T-helper 17 cell (primary cell): ENCODE measurements around the gene ZNF445. TPM values are rescaled to one million over a fixed set of nuclear protein-coding genes. Genes with fewer than 3 reads are reported as not detected.
"Not testable (repeated sequence)": the region's sequence is repeated elsewhere in the genome, so short reads cannot be mapped to it uniquely, and the experiment has no call there.

Experiments
- ATAC-seq: fragments of 150-1000 bp; cut with Tn5 transposase; 2 replicates; pipeline ENCODE4 v1.10.0; 2021; ENCODE audit warnings: mild to moderate bottlenecking, moderate library complexity
- DNase-seq, 3 donors: peaks; one replicate each; pipeline versions ENCODE4 v3.0.0 to v3.0.0-alpha.2; 2020 to 2021
- H3K9me3 ChIP-seq: one replicate; pipeline ENCODE4 v1.7.0; 2013; ENCODE audit warnings: low read length, mild to moderate bottlenecking; ENCODE audit not compliant: control insufficient read depth, poor library complexity, severe bottlenecking
- H3K27ac Mint-ChIP-seq: one replicate; pipeline ENCODE4 v1.8.0; 2022; ENCODE audit warnings: mild to moderate bottlenecking, moderate library complexity, mixed read lengths
- H3K27me3 Mint-ChIP-seq: one replicate; pipeline ENCODE4 v1.8.0; 2022; ENCODE audit warnings: mixed read lengths
- H3K36me3 Mint-ChIP-seq: one replicate; pipeline ENCODE4 v1.8.0; 2022; ENCODE audit warnings: low read depth, mixed read lengths
- H3K4me1 Mint-ChIP-seq: one replicate; pipeline ENCODE4 v1.8.0; 2022; ENCODE audit warnings: mild to moderate bottlenecking, mixed read lengths
- H3K4me3 Mint-ChIP-seq: one replicate; pipeline ENCODE4 v1.8.0; 2022; ENCODE audit warnings: mild to moderate bottlenecking, moderate library complexity, mixed read lengths
- total RNA-seq, 4 donors: library from RNA in 2 of 4; stranded (reverse) in 2 of 4; gene quantifications; one replicate each; pipeline ENCODE4 v1.2.3 and lab custom pipeline; 2022 to 2026

ZNF445 gene
- 10 to 100 TPM in 1 of 2 donors, 1 to 10 TPM in 1; 9.7 to 10.6 TPM for total RNA-seq
- total RNA-seq (lab: John Stamatoyannopoulos, UW) = 40.9 to 52.1 reads per million in 2 donors

DNA sequence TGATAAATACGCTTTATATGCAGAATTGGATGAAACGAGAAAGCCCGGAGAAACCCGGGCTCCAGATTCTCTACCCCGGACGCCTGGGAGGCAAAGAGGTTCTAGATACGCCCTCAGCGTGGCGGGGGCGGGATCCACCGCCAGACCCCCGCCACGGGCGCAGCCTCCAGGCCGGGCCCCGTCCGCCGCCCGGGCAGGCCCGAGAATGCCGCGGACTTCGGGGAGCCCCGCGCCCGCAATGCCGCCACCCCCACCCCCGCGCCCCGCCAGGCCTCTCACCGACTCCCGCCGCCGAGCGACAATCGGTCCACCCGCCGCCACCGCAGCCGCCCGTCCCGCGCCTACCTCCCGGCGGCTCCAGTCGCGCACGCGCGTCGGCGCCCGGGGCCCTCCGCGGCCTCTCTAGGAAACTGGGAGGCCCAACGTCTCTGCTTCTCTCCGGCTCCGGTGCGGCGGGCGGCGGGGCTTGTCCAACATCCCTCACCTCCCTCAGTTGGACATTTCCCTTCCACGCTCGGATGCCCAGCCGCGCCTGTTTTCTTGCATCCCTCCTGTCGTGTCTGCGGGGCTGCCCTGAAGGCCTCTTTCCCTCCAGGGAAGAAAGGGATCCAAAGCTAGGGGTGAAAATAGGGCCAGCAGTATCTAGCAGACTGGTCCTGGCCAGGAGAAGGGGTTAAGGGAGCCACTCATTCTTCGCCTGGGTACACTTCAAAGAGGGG is at the start of gene ZNF445:
ZNF445 (minus strand) TSS at position 359 of the 719 bp plus-strand sequence. CDS start 22,121 bp downstream, outside the sequence.
- peak within 1 kb of the TSS; percentile 93 for H3K4me3 Mint-ChIP-seq
- H3K27me3 Mint-ChIP-seq = no peaks in the 10 kb centered on the region
- H3K9me3 ChIP-seq = no peaks in the 10 kb centered on the region
- peaks cover 25% of the 10 kb centered on the region for H3K4me1 Mint-ChIP-seq
- peak; percentile 96 for ATAC-seq
- H3K36me3 Mint-ChIP-seq = no peaks in the 10 kb centered on the region
- peak; percentile 64 to 66 (median 64) for DNase-seq
- peak within 1 kb of the TSS; percentile 72 for H3K27ac Mint-ChIP-seq

DNA sequence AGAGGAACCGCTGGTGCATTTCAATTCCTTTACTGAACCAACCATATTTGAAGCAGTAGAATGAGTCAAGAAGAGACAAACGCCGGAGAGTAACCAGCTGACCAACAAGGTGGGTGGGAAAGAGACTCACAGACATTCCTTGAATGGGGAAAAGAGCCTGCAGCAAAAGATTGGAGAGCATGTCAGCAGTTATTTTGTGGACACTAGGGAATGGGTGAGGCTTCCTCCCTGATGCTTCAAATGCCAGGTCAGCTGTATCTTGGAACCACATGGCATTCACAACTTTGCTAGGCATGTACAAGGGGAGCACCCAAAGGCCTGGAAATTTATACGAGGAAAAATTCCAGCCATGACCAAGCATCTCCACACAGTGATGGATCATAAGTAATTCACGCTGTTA is 47.6 kb upstream of the ZNF445 start:
- no peaks in the 10 kb centered on the region for H3K9me3 ChIP-seq
- DNase-seq (no peak), ATAC-seq (no peak)
- Mint-ChIP-seq H3K4me1 (peaks cover 2% of the 10 kb centered on the region), H3K27ac (no peak overlapping the region), H3K4me3 (no peak overlapping the region), H3K27me3 (peaks cover 65% of the 10 kb centered on the region), H3K36me3 (peaks cover 5% of the 10 kb centered on the region)

- H3K27me3 Mint-ChIP-seq = peaks cover 71% of the 10 kb centered on the region
- H3K4me1 Mint-ChIP-seq = peaks cover 8% of the 10 kb centered on the region
- H3K36me3 Mint-ChIP-seq = peaks cover 5% of the 10 kb centered on the region
- no peak for DNase-seq
- no peak overlapping the region for H3K27ac Mint-ChIP-seq
- no peaks in the 10 kb centered on the region for H3K9me3 ChIP-seq
- H3K4me3 Mint-ChIP-seq = no peak overlapping the region
- no peak for ATAC-seq
Observed at GRCh38 chr3:44522494-44522933, 45.0 kb upstream of the ZNF445 start.

DNA sequence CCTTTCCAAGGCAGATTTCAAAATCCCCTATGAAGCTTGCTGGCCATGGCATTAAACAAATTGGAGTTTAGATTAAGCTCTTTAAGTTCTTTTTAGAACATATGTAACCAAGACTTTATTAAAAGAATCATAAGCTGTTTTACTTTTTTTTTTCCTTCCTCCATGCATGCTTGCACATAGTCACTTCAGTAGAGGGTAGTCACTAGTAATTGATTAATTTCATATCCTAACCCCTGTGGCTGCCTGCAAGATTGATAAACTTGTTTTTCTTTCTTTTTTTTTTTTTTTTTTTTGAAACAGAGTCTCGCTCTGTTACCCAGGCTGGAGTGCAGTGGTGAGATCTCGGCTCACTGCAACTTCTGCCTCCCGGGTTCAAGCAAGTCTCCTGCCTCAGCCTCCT is 44.3 kb upstream of the ZNF445 start:
- Mint-ChIP-seq H3K4me1 (peaks cover 8% of the 10 kb centered on the region), H3K36me3 (peaks cover 5% of the 10 kb centered on the region), H3K4me3 (no peak overlapping the region), H3K27me3 (peaks cover 71% of the 10 kb centered on the region), H3K27ac (no peak overlapping the region)
- no peaks in the 10 kb centered on the region for H3K9me3 ChIP-seq
- DNase-seq (no peak), ATAC-seq (no peak)

GRCh38 chr3:44518782-44519156 is 41.3 kb upstream of the ZNF445 start:
- Mint-ChIP-seq H3K36me3 (peaks cover 2% of the 10 kb centered on the region), H3K4me3 (no peak overlapping the region), H3K4me1 (peaks cover 10% of the 10 kb centered on the region), H3K27me3 (peaks cover 45% of the 10 kb centered on the region), H3K27ac (no peak overlapping the region)
- DNase-seq (no peak), ATAC-seq (no peak)
- H3K9me3 ChIP-seq = no peaks in the 10 kb centered on the region

DNA sequence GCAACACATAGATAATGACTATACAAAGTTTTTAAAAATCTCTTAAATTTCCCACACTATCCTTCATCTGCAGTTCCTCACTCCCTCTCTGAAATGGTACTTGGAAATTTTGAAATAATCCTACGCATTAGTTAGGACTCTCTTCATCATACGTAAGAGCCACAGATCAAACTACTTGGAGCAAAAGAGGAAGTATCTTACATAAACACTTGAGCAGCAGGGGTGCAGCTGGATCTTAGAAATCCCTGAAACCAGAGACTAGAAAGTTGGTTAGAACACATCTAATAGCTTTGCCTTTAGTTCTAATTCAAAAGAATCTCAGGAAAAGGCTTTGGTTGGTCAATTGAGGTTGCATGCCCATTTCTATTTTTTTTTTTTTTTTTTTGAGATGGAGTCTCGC is 38.8 kb upstream of the ZNF445 start:
- peaks cover 29% of the 10 kb centered on the region for H3K27me3 Mint-ChIP-seq
- H3K4me1 Mint-ChIP-seq = peaks cover 15% of the 10 kb centered on the region
- DNase-seq (no peak), ATAC-seq (no peak)
- H3K4me3 Mint-ChIP-seq = no peak overlapping the region
- no peaks in the 10 kb centered on the region for H3K36me3 Mint-ChIP-seq
- H3K27ac Mint-ChIP-seq = no peak overlapping the region
- H3K9me3 ChIP-seq = no peaks in the 10 kb centered on the region

GRCh38 chr3:44513513-44513912 is 36.0 kb upstream of the ZNF445 start:
- no peak for DNase-seq
- Mint-ChIP-seq H3K36me3 (no peaks in the 10 kb centered on the region), H3K4me1 (peaks cover 22% of the 10 kb centered on the region), H3K27me3 (peaks cover 7% of the 10 kb centered on the region), H3K4me3 (no peak overlapping the region), H3K27ac (no peak overlapping the region)
- ATAC-seq = no peak
- H3K9me3 ChIP-seq = no peaks in the 10 kb centered on the region

DNA sequence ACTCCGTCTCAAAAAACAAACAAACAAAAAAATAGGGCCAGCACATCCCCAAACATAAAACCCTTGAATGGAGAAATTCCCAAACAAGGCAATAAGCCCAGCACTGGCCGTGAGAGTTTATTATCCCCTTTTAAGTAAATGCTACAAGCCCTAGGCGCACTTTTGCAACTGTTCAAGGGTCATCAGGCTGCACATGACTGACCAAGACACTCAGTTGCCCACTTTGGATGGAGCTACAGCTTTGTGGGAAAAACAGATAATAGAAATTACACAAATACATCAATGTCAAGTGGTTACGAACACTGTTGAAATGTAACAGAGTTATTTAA is 33.7 kb upstream of the ZNF445 start:
- DNase-seq = no peak
- peaks cover 27% of the 10 kb centered on the region for H3K4me1 Mint-ChIP-seq
- no peak for ATAC-seq
- peak overlapping the region; percentile 95 for H3K27ac Mint-ChIP-seq
- no peaks in the 10 kb centered on the region for H3K36me3 Mint-ChIP-seq
- peak overlapping the region; percentile 95 for H3K4me3 Mint-ChIP-seq
- H3K9me3 ChIP-seq = no peaks in the 10 kb centered on the region
- H3K27me3 Mint-ChIP-seq = no peaks in the 10 kb centered on the region

DNA sequence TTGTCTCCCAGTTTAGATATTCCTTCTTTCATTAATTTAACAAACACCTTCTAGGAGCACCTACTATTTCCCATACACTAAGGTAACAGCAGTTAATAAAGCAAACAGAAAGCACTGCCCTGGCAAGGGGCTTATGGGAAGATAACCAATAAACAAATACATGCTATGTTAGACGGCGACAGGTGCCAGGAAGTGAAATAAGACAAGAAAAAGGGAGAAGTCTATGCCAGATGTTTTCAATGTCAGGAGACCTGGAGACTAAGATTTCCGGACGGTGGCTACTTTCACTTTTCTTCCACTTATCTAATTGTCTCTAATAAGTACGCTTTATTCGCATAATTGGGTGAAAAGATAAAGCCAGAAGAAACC is 32.5 kb upstream of the ZNF445 start:
- H3K9me3 ChIP-seq = no peaks in the 10 kb centered on the region
- DNase-seq (no peak), ATAC-seq (peak; percentile 23)
- H3K27me3 Mint-ChIP-seq = no peaks in the 10 kb centered on the region
- peaks cover 4% of the 10 kb centered on the region for H3K36me3 Mint-ChIP-seq
- peaks cover 27% of the 10 kb centered on the region for H3K4me1 Mint-ChIP-seq
- peak overlapping the region; percentile 95 for H3K27ac Mint-ChIP-seq
- peak overlapping the region; percentile 95 for H3K4me3 Mint-ChIP-seq

- H3K27me3 Mint-ChIP-seq = no peaks in the 10 kb centered on the region
- H3K4me1 Mint-ChIP-seq = peaks cover 27% of the 10 kb centered on the region
- no peak for DNase-seq
- no peak for ATAC-seq
- no peaks in the 10 kb centered on the region for H3K9me3 ChIP-seq
- peak overlapping the region; percentile 95 for H3K27ac Mint-ChIP-seq
- H3K36me3 Mint-ChIP-seq = peaks cover 4% of the 10 kb centered on the region
- peak overlapping the region; percentile 95 for H3K4me3 Mint-ChIP-seq
Observed at GRCh38 chr3:44509393-44509921, 32.0 kb upstream of the ZNF445 start.

- H3K9me3 ChIP-seq = peaks cover 2% of the 10 kb centered on the region
- Mint-ChIP-seq H3K27me3 (no peaks in the 10 kb centered on the region), H3K4me1 (peaks cover 28% of the 10 kb centered on the region), H3K4me3 (no peak overlapping the region), H3K36me3 (peaks cover 4% of the 10 kb centered on the region), H3K27ac (no peak overlapping the region)
- no peak for DNase-seq
- no peak for ATAC-seq
Observed at GRCh38 chr3:44506961-44507360, 29.5 kb upstream of the ZNF445 start.

GRCh38 chr3:44506556-44506955 is 29.1 kb upstream of the ZNF445 start:
- Mint-ChIP-seq H3K4me1 (peaks cover 25% of the 10 kb centered on the region), H3K4me3 (no peak overlapping the region), H3K27ac (no peak overlapping the region), H3K36me3 (peaks cover 7% of the 10 kb centered on the region), H3K27me3 (no peaks in the 10 kb centered on the region)
- DNase-seq (no peak), ATAC-seq (no peak)
- H3K9me3 ChIP-seq = peaks cover 4% of the 10 kb centered on the region

GRCh38 chr3:44504566-44504965 is 27.1 kb upstream of the ZNF445 start:
- Mint-ChIP-seq H3K27me3 (no peaks in the 10 kb centered on the region), H3K4me1 (peaks cover 21% of the 10 kb centered on the region), H3K4me3 (no peak overlapping the region), H3K36me3 (peaks cover 10% of the 10 kb centered on the region), H3K27ac (no peak overlapping the region)
- H3K9me3 ChIP-seq = peaks cover 10% of the 10 kb centered on the region
- DNase-seq = no peak
- no peak for ATAC-seq

- DNase-seq, H3K27ac Mint-ChIP-seq, H3K4me3 Mint-ChIP-seq, H3K27me3 Mint-ChIP-seq, ATAC-seq: not testable (repeated sequence)
- Mint-ChIP-seq H3K4me1 (peaks cover 10% of the 10 kb centered on the region), H3K36me3 (peaks cover 12% of the 10 kb centered on the region)
- H3K9me3 ChIP-seq = peaks cover 10% of the 10 kb centered on the region
Observed at GRCh38 chr3:44503178-44503577, 25.7 kb upstream of the ZNF445 start.
